Posterior cingulate gyrus (tissue), 11 donors: ENCODE measurements around the gene TKT.

Experiments
- DNase-seq, 10 donors: peaks; one replicate each; pipeline versions ENCODE4 v3.0.0 to v3.0.0-alpha.2; 2020 to 2021; ENCODE audit warnings: mixed read lengths in 3 of 10
- intact Hi-C: fragments of 100-400 bp; cut with DNase I; formaldehyde crosslinking; loops from one replicate; pipeline ENCODE4 v1.15.1; 2023

TKT gene

DNA sequence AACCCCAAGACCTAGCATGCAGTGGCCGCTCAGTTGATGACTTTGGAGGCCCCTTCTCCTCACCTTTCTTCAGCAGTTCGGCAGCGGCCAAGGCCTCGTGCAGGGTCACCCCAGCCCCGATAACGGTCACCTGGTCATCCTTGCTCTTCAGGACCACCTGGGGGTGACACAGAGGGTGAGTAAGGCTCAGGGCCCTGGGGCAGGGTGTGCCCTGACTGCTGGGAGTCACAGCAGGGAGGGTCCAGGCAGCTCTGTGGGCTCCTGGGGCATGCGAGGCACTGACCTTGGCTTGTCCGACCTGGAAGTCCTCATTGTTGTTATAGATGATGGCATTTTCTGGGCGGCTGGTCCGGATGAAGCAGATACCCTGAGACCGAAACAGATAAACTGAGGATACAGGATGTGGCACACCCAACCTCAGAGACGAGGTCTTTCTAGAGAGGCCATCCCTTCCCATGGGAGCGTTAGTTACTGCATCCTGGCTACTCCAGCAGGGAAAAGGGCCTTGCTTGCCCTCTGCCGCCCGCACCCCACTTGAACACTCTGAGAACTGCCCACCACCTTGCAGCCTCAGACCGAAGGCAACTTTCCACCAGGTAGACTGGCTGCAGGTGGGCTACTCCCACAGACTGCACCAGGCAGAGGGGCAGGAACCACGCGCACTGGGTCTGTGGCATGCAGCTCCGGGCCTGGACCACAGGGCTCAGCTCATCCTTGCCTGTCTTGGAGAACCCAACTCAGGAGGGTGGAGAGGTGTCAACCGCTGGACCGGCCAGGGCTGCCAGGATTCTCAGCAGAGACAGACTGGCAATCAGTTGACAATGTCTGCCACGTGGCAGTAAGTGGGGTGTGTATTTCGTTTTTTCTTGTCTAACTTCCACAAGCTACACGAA is 27.6 kb downstream of the TKT start:
- intact Hi-C loops = no loop called here
- DNase-seq = peak in 3 of 10 donors; percentile 52 to 84 (median 60)

DNA sequence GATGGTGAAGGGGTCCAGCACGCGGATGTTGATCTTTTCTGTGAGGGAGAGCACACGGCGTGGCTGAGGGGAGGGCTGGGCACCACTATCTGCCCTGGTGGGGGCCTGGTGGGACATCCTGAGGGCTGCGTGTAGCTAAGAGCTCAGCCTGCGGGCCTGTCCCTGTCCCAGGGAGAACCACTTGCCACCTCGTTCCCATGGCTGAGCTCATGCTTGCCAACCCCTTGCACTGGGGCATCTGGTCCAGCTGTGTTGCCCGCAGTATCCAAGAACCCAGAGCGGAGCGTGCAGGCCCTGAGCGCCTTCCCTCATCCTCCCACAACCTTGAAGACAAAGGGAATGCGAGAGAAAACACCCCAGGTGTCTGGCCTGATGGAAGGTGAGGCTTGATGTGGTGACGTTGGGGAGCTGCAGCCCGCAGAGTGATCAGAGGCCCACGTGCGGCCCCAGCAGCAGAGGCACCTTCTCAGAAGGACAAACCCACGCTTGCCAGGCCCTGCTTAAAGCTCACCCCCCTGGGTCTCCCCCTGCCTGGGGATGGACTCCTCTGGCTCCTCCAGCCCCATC is 28.9 kb downstream of the TKT start:
- peak in 3 of 10 donors; percentile 43 to 83 (median 46) for DNase-seq
- intact Hi-C loops = no loop called here

DNA sequence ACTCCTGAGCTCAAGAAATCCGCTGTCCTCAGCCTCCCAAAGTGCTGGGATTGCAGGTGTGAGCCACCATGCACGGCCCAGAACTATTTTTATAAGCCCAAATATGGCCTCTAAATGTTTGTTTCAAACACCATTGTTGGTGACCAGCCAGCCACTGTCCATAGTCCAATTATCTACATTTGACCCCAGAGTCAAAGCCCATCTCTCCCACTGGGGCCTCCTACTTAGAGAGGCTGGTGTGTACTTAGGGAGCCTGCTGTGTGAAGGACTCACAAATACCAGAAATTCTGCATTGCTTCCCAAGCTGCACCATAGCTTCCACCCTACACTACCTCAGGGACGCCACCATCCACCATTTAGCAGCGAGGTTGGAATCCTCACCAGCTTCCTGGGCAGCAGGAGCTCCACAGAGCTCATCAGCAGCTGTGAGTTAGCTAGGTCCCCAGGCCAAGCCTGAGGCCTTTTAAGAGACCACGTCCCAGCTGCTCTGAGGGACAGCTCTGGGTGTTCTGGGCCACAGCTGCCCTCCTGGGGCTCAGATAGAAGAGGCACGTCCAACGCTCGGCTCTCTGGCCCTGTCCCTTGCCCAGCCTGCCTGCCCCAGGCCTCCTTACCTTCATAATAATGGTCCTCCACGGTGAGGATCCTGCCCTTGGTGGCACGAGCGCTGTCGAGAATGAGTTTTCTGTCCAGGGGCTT is 29.5 kb downstream of the TKT start:
- intact Hi-C loops = no loop called here
- peak in 3 of 10 donors; percentile 22 to 52 (median 34) for DNase-seq

DNA sequence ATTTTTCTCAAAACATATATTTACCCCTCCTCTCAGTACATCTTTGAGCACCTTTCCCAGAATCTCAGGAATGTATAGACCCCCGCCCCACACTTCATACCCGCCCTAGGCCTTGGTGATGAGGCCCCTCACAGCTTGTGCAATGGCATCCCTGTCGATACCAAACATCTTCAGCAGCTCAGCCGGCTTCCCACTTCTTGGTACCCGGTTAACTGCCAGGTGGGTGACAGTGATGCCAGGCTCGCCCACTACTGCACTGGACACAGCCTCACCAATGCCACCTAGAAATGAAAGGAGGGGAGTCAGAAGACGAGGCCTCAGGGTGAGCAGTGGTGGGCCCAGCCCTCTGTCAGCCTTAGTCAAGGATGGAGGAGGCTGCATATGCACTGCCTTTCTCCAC is 30.2 kb downstream of the TKT start:
- DNase-seq = peak in 3 of 10 donors; percentile 18 to 72 (median 22)
- intact Hi-C loops = no loop called here

DNA sequence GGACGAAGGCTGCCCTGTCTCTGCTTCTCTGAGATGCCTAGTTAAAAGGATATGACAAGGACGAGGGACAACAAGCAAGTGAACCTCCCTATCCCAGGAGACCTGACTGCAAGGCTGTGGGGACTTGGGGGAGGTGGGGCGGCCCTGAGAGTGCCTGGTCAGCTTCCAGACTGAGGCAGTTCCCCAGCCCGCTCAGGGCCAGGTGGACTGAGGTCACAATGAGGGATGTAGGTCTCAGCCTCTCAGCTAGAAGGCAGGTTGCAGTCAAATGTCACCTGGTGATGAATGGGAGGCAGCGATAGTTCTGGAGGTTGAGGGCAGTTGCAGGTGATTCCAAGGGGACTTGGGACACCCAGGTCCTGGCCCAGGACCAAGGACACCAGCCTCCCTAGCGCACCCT is 30.6 kb downstream of the TKT start:
- DNase-seq = peak in 3 of 10 donors; percentile 25 to 57 (median 50)
- intact Hi-C loops = no loop called here

DNA sequence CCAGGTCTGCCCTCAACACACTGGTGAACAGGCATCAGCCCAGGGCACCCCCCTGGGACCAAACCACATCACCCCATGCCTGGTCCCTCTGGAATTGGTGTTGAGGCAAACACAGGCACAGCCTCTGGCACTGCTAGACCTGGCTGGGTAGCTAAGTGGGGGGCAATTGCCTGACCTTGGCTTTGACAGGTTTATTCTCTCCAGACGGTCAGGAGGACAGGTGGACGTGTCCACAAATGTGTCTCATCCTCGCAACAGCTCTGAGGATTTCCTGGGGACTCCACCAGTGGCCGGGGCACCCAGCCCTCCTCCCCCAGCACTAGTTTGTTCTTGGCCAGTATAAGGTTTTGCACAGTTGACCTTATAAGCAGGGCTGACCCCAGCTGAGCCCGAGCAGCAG is 31.3 kb downstream of the TKT start:
- intact Hi-C loops = no loop called here
- peak in 3 of 10 donors; percentile 32 to 61 (median 49) for DNase-seq

DNA sequence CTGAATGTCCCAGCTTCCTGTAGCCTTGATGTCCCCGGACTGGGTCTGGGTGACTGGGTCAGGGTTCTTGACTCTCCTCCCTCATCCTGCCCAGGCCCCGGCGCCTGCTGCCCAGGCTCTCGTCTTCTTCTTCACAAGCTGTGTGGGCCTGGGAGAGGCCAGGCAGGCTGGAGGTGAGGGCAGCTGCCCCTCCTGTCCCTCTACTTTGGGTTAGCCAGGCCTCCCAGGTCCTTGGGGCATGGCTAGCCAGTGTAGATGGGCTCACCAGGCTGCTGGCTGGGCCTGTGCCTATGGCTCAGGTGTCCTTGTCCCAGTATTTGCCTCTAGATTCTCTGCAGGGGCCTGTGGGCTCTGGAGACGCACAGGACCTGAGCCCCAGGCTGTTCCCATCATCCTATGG is 31.8 kb downstream of the TKT start:
- intact Hi-C loops = no loop called here
- peak in 3 of 10 donors; percentile 60 to 78 (median 62) for DNase-seq

DNA sequence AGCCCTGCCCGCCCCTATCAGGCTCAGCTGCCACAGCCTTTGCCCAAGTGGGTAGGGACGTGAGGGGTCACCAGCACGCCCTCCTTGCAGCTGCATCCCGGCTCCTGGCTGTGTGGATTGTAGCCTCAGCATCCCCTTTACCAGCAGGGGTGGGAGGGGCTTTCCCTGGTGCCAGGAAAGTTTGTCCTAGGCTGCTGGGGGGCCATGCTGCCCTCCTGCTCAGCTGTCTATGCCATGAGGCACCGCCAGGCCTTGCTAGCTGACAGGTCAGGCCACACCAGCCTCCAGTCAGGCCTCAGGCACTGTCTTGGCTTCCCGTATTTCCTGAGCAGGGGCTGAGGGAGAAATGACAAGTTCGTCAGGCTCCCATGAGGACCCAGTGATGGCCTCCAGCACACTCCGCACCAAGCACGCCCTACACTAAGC is 32.3 kb downstream of the TKT start:
- intact Hi-C loops = no loop called here
- DNase-seq = peak in 3 of 10 donors; percentile 57 to 67 (median 58)

DNA sequence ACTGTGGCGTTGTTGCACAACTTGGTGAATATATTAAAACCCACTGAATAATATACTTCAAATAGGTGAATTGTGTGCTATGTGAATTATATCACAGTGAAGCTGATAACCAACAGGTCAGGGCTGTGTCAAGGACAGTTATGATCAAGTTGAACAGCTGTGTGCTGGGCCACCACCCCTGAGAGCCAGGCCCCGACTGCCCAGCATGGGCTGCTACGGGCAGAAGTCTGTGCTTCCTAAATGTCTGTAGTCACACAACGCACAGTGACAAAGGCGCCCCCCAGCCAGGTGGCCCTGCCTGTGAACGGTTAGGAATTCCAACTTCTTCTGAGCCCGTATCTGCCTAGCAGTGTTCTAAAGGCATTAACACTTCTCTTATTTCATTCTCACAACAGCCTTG is 32.8 kb downstream of the TKT start:
- DNase-seq = peak in 3 of 10 donors; percentile 21 to 83 (median 63)
- intact Hi-C loops = no loop called here

DNA sequence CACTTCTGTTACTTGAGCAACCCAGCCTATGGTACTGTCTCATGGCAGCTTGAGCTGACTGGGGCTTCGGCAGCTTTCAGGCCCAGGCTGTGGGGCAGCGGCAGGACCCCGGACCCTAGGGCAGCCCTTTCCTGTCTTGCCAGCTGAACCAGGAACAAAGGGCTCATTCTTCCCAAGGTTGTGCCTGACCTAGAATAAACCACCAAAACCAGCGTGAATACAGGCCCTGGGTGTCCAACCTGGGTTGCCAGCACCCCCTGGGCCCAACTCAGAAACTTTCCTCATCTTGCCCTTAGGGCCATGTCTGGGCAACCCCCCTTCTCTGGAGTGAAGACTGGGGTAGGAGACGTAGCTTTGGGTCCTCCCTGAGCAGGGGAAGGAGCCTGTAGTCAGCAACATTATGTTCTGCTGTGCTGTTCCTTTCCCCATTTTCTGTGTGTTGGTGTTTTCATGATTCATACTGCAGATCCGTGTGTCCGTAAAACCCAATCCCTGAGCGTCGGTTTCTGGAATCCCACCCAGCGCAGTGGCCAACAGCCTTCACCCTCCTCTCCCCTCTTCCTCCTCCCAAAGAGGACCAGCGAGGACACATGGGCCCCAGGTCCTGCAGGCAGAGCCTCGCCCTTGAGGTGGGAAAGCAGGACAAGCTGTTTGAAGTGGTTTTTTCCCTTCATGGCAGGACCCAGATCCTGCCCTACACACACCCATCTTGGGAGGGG is 33.5 kb downstream of the TKT start:
- DNase-seq = peak in 3 of 10 donors; percentile 35 to 67 (median 57)
- intact Hi-C loops = no loop called here

DNA sequence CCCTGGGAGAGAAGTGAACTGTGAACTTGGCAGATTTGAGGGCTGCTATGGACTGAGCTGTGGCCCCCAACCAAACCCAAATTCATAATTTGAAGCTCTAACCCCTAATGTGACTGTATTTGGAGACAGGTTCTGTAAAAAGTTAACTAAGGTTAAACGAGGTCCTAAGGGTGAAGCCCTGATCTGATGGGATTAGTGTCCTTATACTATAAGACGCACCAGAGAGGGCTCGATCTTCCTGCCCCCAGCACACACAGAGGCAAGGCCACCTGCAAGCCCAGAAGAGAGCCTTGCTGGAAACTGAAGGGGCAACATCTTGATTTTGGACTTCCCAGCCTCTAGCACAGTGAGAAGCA is 34.0 kb downstream of the TKT start:
- intact Hi-C loops = no loop called here
- peak in 1 of 10 donors; percentile 4 for DNase-seq

DNA sequence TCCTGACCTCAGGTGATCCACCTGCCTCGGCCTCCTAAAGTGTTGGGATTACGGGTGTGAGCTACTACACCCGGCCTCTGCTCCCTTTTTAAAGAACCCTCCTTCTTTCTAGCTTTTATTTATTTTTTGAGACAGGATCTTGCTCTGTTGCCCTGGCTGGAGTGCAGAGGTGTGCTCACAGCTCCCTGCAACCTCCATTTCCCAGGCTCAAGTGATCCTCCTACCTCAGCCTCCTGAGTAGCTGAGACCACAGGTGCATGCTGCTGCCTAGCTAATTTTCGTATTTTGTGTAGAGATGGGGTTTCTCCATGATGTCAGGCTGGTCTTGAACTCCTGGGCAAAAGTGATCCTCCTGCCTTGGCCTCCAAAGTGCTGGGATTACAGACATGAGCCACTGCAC is 34.5 kb downstream of the TKT start:
- intact Hi-C loops = no loop called here
- peak in 2 of 10 donors; percentile 4 to 21 for DNase-seq

DNA sequence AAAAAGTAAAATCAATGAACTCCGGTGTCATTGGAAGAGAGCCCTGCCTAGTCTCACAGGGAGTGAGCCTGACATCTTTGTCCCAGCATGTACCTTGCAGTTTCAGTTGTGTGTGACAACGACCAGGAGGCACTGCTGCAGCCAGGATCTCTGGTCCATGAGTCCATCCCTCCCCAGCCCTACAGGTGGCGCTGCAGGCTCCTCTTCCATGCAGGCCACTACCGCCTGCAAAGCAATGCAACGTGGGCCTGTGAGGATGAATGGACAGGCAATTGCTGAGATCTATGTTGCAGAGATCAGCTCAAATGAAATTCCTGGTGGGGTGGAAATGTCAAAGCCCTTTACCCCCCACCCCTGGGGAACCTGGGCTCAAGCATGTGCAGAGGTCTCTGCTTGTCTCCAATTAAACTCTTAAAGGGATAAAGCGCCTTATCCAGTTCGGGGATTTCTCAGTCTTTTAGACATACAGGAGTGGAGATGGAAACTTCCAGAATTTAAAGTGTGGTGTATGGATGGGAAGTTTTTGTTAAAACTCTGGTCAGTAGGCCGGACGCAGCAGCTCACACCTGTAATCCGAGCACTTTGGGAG is 35.8 kb downstream of the TKT start:
- intact Hi-C loops = no loop called here
- peak; percentile 40 to 97 (median 84) for DNase-seq

DNA sequence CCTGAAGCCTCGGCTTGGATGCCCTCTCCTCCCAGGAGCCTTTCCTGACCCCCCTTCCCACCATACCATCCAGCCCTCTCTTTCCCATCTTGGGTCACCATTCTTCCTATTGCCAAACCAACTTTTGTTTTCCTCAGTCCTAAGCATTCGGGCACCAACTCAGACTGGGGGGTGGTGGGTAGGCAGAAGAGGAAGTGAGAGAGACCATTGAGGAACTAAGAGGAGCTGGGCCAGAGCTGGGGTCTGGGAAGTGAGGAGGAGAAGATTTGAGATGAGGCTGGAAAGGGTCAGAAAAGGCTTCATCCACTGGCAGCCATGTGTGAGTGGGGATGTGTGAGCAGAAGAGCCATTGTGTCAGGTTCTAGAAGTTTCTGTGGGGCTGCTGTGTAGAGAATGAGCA is 37.7 kb downstream of the TKT start:
- peak in 3 of 10 donors; percentile 6 to 29 (median 16) for DNase-seq
- intact Hi-C loops = no loop called here

DNA sequence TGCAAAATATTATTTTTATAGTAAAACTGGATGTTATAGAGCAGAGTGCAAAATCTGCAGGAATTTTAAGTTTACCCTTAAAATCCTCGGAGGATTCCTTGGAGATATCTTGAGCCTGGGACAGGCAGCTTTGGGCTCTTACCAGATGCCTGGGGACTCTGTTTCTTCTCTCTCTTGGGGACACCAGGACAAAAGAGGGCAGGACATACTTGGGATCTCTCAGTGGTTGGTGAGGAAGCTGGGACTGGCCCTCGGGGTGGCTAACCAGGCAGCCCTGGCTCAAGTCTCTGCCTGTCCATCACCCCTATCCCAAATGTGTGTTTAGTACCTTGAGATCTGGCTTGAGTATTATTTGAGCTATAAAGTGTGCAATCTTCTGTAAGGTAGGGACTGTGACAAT is 38.6 kb downstream of the TKT start:
- intact Hi-C loops = no loop called here
- peak in 1 of 10 donors; percentile 16 for DNase-seq

DNA sequence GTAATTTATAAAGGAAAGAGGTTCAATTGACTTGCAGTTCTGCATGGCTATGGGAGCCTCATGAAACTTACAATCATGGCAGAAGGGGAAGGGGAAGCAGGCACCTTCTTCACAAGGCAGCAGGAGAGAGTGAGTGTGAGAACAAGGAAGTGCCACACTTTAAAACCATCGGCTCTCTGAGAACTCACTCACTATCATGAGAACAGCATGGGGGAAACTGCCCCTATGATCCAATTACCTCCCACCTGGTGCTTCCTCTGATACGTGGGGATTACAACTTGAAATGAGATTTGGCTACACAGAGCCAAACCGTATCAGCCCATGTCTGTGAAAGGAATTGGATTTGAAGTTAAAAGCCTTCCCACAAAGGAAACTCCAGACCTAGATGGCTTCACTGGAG is 39.1 kb downstream of the TKT start:
- no peak for DNase-seq
- intact Hi-C loops = no loop called here

DNA sequence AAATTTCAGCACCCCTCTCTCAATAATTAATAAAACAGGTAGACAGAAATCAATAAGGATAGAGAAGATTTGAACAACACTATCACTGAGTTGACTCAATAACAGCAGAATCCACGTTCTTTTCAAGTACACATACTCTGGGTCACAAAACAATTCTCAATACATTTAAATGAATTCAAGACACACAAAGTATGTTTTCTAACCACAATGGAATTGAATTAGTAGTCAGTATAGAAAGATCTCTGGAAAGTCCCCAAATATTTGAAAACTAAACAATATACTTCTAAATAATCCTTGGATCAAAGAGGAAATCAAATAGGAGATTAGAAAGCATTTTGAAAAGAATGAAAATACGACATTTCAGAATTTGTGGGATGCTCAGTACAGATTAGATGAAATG is 40.0 kb downstream of the TKT start:
- no peak for DNase-seq
- intact Hi-C loops = no loop called here

DNA sequence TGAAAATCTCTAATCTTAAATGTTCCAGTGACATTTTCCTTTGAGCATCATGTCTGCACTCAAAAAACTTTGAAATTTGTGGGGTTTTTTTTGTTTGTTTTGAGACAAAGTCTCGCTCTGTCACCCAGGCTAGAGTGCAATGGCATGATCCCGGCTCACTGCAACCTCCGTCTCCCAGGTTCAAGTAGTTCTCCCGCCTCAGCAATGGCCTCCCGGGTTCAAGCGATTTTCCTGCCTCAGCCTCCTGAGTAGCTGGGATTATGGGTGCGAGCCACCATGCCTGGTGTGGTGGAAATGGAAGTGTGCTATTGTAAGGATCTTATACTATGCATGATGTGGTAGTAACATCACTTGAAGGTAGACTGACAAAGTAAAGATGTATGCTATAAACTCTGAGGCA is 42.5 kb downstream of the TKT start:
- peak in 3 of 10 donors; percentile 18 to 55 (median 40) for DNase-seq
- intact Hi-C loops = no loop called here

DNA sequence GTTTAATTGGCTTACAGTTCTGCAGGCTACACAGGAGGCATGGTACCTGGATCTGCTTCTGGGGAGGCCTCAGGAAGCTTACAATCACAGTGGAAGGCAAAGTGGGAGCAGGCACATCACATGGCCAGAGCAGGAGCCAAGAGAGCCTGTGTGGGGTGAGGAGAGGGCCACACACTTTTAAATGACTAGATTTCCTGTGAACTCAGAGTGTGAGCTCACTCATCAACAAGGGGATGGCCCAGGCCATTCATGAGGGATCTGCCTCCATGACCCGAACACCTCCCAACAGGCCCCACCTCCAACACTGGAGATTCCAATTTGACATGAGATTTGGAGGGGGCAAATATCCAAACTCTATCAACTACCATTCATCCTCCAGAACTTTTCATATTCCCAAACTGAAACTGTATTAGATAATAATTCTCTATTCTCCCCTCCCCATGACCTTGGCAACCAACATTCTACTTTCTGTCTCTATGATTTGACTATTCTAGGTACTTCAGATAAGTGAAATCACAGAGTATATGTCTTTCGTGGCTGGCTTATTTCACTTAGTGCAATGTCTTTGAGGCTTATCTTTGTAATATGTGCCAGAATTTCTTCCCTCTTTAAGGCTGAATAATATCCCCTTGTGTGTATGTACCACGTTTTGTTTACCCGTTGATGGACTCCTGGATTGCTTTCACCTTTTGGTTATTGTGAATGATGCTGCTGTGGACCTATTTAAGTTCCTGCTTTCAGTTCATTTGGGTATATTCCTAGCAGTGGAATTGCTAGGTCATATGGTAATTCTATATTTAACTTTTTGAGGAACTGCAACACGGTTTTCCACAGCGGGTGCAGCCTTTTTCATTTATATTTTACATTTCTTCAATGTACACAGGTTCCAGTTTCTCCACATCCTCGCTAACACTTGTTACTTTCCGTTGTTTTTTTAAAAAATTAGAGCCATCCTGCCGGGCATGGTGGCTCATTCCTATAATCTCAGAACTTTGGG is 43.8 kb downstream of the TKT start:
- peak in 2 of 10 donors; percentile 18 to 26 for DNase-seq
- intact Hi-C loops = no loop called here
